Muscle layer of colon (tissue), 2 donors: ENCODE results near the gene MEGF10.

Experiments
- H3K27ac ChIP-seq: one replicate; pipeline ENCODE4 v1.7.0; 2013; ENCODE audit warnings: low read depth, mild to moderate bottlenecking, low read length, moderate library complexity
- H3K27me3 ChIP-seq, 2 donors: one replicate each; pipeline ENCODE4 v1.7.0; 2013; ENCODE audit warnings: low read length in 2 of 2, mild to moderate bottlenecking in 2 of 2; ENCODE audit not compliant: insufficient read depth in 2 of 2, control insufficient read depth in 1 of 2
- H3K36me3 ChIP-seq: one replicate; pipeline ENCODE4 v1.7.0; 2013; ENCODE audit warnings: mild to moderate bottlenecking, low read length; ENCODE audit not compliant: insufficient read depth
- H3K4me1 ChIP-seq: one replicate; pipeline ENCODE4 v1.7.0; 2013; ENCODE audit warnings: mild to moderate bottlenecking, low read length; ENCODE audit not compliant: insufficient read depth
- H3K4me3 ChIP-seq, 2 donors: one replicate each; pipeline ENCODE4 v1.7.0; 2013; ENCODE audit warnings: low read length in 2 of 2, low read depth in 1 of 2, mild to moderate bottlenecking in 1 of 2, moderate library complexity in 1 of 2
- H3K9ac ChIP-seq: one replicate; pipeline ENCODE4 v1.7.0; 2013; ENCODE audit warnings: low read length
- H3K9me3 ChIP-seq: one replicate; pipeline ENCODE4 v1.7.0; 2013; ENCODE audit warnings: mild to moderate bottlenecking, low read length
- donor health status: abdominal sarcoma.
- donor health status: Adenocarcinoma of cecum.

MEGF10 gene

GRCh38 chr5:127451096-127451495 is 160.5 kb downstream of the MEGF10 start:
- Histone ChIP-seq H3K4me1 (no peaks in the 10 kb centered on the region), H3K9me3 (no peaks in the 10 kb centered on the region), H3K27me3 (no peaks in the 10 kb centered on the region), H3K36me3 (no peaks in the 10 kb centered on the region), H3K27ac (no peak overlapping the region), H3K4me3 (no peak overlapping the region), H3K9ac (no peak overlapping the region)

GRCh38 chr5:127452626-127453025 is 162.0 kb downstream of the MEGF10 start:
- no peak overlapping the region for H3K9ac ChIP-seq
- H3K27me3 ChIP-seq = no peaks in the 10 kb centered on the region
- H3K9me3 ChIP-seq = no peaks in the 10 kb centered on the region
- no peaks in the 10 kb centered on the region for H3K36me3 ChIP-seq
- H3K4me1 ChIP-seq = no peaks in the 10 kb centered on the region
- no peak overlapping the region for H3K27ac ChIP-seq
- H3K4me3 ChIP-seq = no peak overlapping the region

- Histone ChIP-seq H3K4me1 (no peaks in the 10 kb centered on the region), H3K36me3 (no peaks in the 10 kb centered on the region), H3K27me3 (no peaks in the 10 kb centered on the region), H3K9me3 (no peaks in the 10 kb centered on the region), H3K27ac (no peak overlapping the region), H3K4me3 (no peak overlapping the region), H3K9ac (no peak overlapping the region)
These were observed 180.6 kb downstream of the MEGF10 start for GRCh38 chr5:127471211-127471610.

GRCh38 chr5:127472700-127473099 is 182.1 kb downstream of the MEGF10 start:
- Histone ChIP-seq H3K9me3 (no peaks in the 10 kb centered on the region), H3K4me1 (no peaks in the 10 kb centered on the region), H3K36me3 (no peaks in the 10 kb centered on the region), H3K9ac (no peak overlapping the region), H3K4me3 (no peak overlapping the region), H3K27me3 (no peaks in the 10 kb centered on the region), H3K27ac (no peak overlapping the region)

GRCh38 chr5:127486471-127486870 is 195.9 kb downstream of the MEGF10 start:
- no peak overlapping the region for H3K9ac ChIP-seq
- H3K27ac ChIP-seq = no peak overlapping the region
- no peak overlapping the region for H3K4me3 ChIP-seq
- no peaks in the 10 kb centered on the region for H3K36me3 ChIP-seq
- no peaks in the 10 kb centered on the region for H3K9me3 ChIP-seq
- no peaks in the 10 kb centered on the region for H3K27me3 ChIP-seq
- H3K4me1 ChIP-seq = no peaks in the 10 kb centered on the region

- Histone ChIP-seq H3K9me3 (no peaks in the 10 kb centered on the region), H3K4me3 (no peak overlapping the region), H3K4me1 (no peaks in the 10 kb centered on the region), H3K27ac (no peak overlapping the region), H3K9ac (no peak overlapping the region), H3K36me3 (no peaks in the 10 kb centered on the region), H3K27me3 (no peaks in the 10 kb centered on the region)
These were observed 202.5 kb downstream of the MEGF10 start for GRCh38 chr5:127492854-127493738.

- Histone ChIP-seq H3K4me3 (no peak overlapping the region), H3K9ac (no peak overlapping the region), H3K4me1 (no peaks in the 10 kb centered on the region), H3K27ac (no peak overlapping the region), H3K36me3 (no peaks in the 10 kb centered on the region), H3K27me3 (no peaks in the 10 kb centered on the region), H3K9me3 (no peaks in the 10 kb centered on the region)
These were observed 208.0 kb downstream of the MEGF10 start for GRCh38 chr5:127498548-127498947.

GRCh38 chr5:127505905-127506304 is 215.3 kb downstream of the MEGF10 start:
- no peak overlapping the region for H3K4me3 ChIP-seq

GRCh38 chr5:127506616-127507015 is 216.0 kb downstream of the MEGF10 start:
- no peak overlapping the region for H3K9ac ChIP-seq
- no peaks in the 10 kb centered on the region for H3K9me3 ChIP-seq
- no peaks in the 10 kb centered on the region for H3K4me1 ChIP-seq
- no peak overlapping the region for H3K27ac ChIP-seq
- no peak overlapping the region for H3K4me3 ChIP-seq
- no peaks in the 10 kb centered on the region for H3K36me3 ChIP-seq
- H3K27me3 ChIP-seq = no peaks in the 10 kb centered on the region

More at GRCh38 chr5:127505905-127506304, 215.3 kb downstream of the MEGF10 start:
- H3K4me1 ChIP-seq = no peaks in the 10 kb centered on the region
- H3K36me3 ChIP-seq = no peaks in the 10 kb centered on the region
- no peak overlapping the region for H3K27ac ChIP-seq
- no peak overlapping the region for H3K9ac ChIP-seq
- H3K27me3 ChIP-seq = no peaks in the 10 kb centered on the region
- H3K9me3 ChIP-seq = no peaks in the 10 kb centered on the region

- no peak overlapping the region for H3K4me3 ChIP-seq
- no peaks in the 10 kb centered on the region for H3K36me3 ChIP-seq
- no peaks in the 10 kb centered on the region for H3K4me1 ChIP-seq
- no peak overlapping the region for H3K9ac ChIP-seq
- H3K27ac ChIP-seq = no peak overlapping the region
- no peaks in the 10 kb centered on the region for H3K9me3 ChIP-seq
- H3K27me3 ChIP-seq = no peaks in the 10 kb centered on the region
These were observed 218.2 kb downstream of the MEGF10 start for GRCh38 chr5:127508644-127509373.
